Measurements from ENCODE around the gene PLEKHA4.

DNA sequence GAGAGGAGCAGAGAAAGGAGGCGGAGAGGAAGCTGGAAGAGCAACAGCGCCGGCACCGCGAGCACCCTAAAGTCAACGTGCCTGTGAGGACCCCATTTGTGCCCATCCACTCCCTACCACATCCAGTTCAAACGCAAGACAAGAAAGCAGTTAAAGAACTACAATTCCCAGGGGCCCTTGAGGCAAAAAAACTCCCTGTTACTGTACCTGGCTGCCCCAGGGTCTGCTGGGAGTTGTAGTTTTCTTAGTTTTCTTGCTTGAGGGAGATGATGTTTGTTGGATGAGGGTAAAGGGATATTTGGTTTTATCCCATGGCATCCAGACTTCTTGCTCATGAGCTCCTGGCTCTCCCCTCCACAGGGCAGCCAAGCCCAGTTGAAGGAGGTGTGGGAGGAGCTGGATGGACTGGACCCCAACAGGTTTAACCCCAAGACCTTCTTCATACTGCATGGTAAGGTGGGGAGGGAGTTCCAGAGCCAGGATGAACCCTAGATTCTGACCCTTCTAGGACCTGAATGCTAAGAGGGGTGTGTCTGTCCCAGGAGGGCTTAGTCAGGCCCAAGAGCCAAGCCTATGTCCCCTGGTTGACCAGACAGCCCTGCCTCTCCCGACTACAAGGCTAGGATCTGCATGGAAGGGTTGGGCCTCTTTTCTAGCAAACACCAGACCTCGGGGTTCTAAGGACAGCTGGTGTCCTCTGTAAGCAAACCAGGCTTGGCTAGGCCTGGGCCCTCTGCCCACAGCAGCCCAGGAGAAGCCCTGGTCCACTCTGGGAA is 44.9 kb upstream of the PLEKHA4 start:
- TF ChIP-seq POLR2A (IDR thresholded peaks at IDR 0.05), result no peak
- TF ChIP-seq, protein P1, sequence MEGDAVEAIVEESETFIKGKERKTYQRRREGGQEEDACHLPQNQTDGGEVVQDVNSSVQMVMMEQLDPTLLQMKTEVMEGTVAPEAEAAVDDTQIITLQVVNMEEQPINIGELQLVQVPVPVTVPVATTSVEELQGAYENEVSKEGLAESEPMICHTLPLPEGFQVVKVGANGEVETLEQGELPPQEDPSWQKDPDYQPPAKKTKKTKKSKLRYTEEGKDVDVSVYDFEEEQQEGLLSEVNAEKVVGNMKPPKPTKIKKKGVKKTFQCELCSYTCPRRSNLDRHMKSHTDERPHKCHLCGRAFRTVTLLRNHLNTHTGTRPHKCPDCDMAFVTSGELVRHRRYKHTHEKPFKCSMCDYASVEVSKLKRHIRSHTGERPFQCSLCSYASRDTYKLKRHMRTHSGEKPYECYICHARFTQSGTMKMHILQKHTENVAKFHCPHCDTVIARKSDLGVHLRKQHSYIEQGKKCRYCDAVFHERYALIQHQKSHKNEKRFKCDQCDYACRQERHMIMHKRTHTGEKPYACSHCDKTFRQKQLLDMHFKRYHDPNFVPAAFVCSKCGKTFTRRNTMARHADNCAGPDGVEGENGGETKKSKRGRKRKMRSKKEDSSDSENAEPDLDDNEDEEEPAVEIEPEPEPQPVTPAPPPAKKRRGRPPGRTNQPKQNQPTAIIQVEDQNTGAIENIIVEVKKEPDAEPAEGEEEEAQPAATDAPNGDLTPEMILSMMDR (IDR thresholded peaks at IDR 0.05), result no peak
